ENCODE data around the gene SEC61A1. TPM values are rescaled to one million over a fixed set of nuclear protein-coding genes. Genes with fewer than 3 reads are reported as not detected.

SEC61A1 gene
- total RNA-seq, 6 experiments from 2014 or later: 497 to 608 (median 536) TPM

DNA sequence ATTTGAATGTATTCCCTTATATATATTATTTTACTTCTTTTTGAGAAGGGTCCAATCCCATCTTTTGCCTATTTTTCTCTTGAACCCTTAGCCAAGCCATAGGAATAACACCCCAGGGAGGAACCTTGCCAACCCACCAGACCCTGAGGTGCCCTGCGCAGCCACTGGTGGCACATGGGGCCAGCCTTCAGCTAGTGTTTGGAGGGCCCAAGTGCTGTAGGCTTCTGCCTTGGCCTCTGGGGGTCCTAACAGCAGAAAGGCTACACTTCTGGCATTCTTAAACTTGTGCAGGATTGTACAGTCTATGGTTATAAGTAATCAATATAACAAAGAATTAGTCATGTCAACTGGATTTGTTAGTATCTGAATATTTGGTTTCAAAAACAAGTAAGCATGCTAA is 36.9 kb downstream of the SEC61A1 start:
- H3K27ac Mint-ChIP-seq: no peak overlapping the region
- H3K9me3 Mint-ChIP-seq: no peaks in the 10 kb centered on the region
- DNase-seq: no peak
- peaks cover 29% of the 10 kb centered on the region for H3K4me1 Mint-ChIP-seq (ENCODE audit: low read depth)
- peaks cover 25% of the 10 kb centered on the region for H3K36me3 Mint-ChIP-seq (ENCODE audit: low read depth)
- TF ChIP-seq, protein P1, sequence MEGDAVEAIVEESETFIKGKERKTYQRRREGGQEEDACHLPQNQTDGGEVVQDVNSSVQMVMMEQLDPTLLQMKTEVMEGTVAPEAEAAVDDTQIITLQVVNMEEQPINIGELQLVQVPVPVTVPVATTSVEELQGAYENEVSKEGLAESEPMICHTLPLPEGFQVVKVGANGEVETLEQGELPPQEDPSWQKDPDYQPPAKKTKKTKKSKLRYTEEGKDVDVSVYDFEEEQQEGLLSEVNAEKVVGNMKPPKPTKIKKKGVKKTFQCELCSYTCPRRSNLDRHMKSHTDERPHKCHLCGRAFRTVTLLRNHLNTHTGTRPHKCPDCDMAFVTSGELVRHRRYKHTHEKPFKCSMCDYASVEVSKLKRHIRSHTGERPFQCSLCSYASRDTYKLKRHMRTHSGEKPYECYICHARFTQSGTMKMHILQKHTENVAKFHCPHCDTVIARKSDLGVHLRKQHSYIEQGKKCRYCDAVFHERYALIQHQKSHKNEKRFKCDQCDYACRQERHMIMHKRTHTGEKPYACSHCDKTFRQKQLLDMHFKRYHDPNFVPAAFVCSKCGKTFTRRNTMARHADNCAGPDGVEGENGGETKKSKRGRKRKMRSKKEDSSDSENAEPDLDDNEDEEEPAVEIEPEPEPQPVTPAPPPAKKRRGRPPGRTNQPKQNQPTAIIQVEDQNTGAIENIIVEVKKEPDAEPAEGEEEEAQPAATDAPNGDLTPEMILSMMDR (IDR thresholded peaks at IDR 0.05): no peak
- no peak overlapping the region for H3K4me3 Mint-ChIP-seq
- no peaks in the 10 kb centered on the region; the same call in 1 of the 2 replicates for H3K27me3 Mint-ChIP-seq (ENCODE audit: insufficient read depth)

DNA sequence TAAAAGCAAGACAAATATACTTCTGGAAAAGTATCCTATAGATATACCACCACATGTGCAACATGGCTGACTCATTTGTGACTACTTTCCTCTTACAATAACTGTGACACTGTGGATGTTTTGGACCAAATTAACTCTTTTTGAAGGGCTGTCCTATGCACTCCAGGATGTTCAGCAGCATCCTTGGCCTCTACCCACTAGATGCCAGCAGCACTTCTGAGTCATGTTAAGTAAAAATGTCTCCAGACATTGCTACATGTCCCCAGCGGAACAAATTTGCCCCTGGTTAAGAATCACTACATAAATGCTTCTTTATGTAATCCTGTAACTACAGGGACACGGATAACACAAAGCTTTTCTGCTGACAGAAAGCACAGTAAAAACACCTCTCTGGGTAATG is 39.3 kb downstream of the SEC61A1 start:
- H3K27ac Mint-ChIP-seq: peak overlapping the region; percentile 56
- H3K4me3 Mint-ChIP-seq: no peak overlapping the region
- H3K4me1 Mint-ChIP-seq (ENCODE audit: low read depth): peaks cover 41% of the 10 kb centered on the region
- no peaks in the 10 kb centered on the region for H3K27me3 Mint-ChIP-seq (ENCODE audit: insufficient read depth)
- peak; percentile 30 for DNase-seq
- TF ChIP-seq, protein P1 (IDR thresholded peaks at IDR 0.05): no peak
- no peaks in the 10 kb centered on the region for H3K9me3 Mint-ChIP-seq
- H3K36me3 Mint-ChIP-seq (ENCODE audit: low read depth): peaks cover 15% of the 10 kb centered on the region

DNA sequence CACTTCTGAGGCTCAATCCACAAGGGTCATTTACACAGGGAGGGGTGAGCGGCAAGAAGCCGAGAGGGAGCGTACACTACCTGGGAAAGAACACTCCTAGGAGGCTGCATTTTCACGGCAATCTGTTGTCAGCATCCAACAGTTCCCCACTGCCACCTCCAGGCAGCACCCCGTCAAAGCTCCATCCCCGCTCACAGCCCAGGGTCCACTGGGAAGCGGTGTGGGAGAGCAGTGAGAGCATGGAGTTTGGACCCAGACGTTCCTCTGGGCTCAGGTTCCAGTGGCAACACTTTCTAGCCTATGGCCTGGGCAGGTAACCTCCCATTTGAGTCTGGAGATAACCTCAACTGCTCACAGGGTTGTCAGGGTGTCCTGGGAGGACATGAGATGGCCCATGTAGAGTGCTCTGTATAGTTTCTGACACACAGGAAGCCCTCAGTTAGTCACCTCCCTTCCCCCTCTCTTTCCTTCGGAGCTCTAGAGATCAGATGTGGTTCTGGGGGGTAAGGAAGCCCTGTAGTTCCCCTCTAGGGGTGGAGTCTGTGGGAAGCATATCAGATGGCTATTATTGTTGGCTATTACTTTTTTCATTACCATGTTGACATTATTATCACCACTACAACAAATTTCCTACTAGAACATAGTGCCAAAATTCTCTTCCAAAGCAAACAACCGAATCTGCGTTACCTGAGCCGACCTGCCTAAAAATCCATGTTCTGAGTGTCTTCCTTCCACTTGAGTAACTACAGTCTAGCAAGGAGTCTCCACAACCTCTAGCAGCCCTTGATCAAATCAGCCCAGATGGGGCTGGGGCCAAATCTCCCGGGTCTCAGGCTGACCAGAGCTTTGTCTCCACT is 42.3 kb downstream of the SEC61A1 start:
- peak overlapping the region; percentile 13 for H3K27ac Mint-ChIP-seq
- TF ChIP-seq, protein P1 (IDR thresholded peaks at IDR 0.05): no peak

DNA sequence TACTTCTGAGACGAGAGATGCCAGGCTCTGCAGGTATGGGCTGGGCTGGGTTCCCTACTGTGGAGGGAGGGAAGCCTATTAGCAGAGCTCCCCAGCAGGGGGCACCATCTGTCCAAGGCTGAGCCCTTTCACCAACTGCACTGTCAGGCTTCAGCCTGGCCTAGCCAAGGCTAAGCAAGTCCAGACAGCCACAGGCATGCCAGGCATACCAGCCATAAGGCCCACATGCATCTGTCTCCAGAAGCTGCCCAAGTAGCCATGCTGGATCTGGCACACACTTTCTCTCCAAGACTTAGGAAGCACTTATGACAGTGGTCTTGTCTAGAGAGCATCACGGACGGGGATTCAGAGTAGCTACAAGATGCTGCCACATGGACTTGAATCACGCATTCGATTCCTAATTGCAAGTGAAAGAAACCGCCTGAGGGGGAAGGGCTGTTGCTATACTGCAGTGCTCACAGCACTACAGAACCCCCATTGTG is 43.0 kb downstream of the SEC61A1 start:
- no peak overlapping the region for H3K4me3 Mint-ChIP-seq
- H3K4me1 Mint-ChIP-seq (ENCODE audit: low read depth): peaks cover 49% of the 10 kb centered on the region
- no peaks in the 10 kb centered on the region for H3K9me3 Mint-ChIP-seq
- DNase-seq: peak; percentile 86
- no peaks in the 10 kb centered on the region; the same call in 1 of the 2 replicates for H3K27me3 Mint-ChIP-seq (ENCODE audit: insufficient read depth)
- peaks cover 21% of the 10 kb centered on the region for H3K36me3 Mint-ChIP-seq (ENCODE audit: low read depth)
- peak overlapping the region; percentile 37; the same call in 1 of the 2 replicates for H3K27ac Mint-ChIP-seq
- TF ChIP-seq, protein P1 (IDR thresholded peaks at IDR 0.05): peak; percentile 94

More for the DNA sequence above, 42.3 kb downstream of the SEC61A1 start:
- Mint-ChIP-seq H3K36me3 (ENCODE audit: low read depth) (peaks cover 20% of the 10 kb centered on the region), H3K4me1 (ENCODE audit: low read depth) (peaks cover 48% of the 10 kb centered on the region), H3K27me3 (ENCODE audit: insufficient read depth) (no peaks in the 10 kb centered on the region; the same call in 1 of the 2 replicates), H3K4me3 (peak overlapping the region; percentile 0; the same call in 1 of the 2 replicates), H3K9me3 (no peaks in the 10 kb centered on the region)
- no peak for DNase-seq

DNA sequence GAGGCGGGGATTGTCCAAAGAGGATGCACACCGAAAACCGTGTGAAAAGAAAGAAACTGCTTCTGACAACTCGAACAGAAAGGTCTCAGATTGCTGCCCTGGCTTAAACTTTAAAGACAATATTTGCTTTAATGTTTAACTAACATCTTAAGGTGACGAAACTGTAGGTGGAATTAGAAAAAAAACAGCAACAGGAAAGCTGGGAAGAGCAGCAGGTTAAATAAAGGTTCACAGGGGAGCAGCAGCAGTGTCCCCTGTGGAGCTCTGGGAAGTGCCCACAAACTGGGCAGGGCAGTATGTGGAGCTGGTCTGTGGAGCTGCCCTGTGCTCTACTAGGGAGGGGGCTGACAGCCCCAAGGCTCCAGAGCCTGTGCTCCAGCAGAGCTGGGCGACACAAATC is 46.0 kb downstream of the SEC61A1 start:
- Mint-ChIP-seq H3K9me3 (no peaks in the 10 kb centered on the region), H3K4me3 (no peak overlapping the region), H3K36me3 (ENCODE audit: low read depth) (peaks cover 26% of the 10 kb centered on the region), H3K27ac (no peak overlapping the region), H3K27me3 (ENCODE audit: insufficient read depth) (no peaks in the 10 kb centered on the region; the same call in 1 of the 2 replicates), H3K4me1 (ENCODE audit: low read depth) (peaks cover 31% of the 10 kb centered on the region)
- no peak for DNase-seq
- TF ChIP-seq, protein P1 (IDR thresholded peaks at IDR 0.05): no peak
